Spleen (tissue), 7 donors: Measurements from ENCODE around the gene CYB561D1.

ENCODE experiments used
- POLR2A ChIP-seq, 3 donors: fragments of 450-650 bp; IDR thresholded peaks; one replicate each; pipeline ENCODE4 v1.5.1; 2017; ENCODE audit warnings: antibody characterized with exemption in 3 of 3, mild to moderate bottlenecking in 1 of 3
- POLR2AphosphoS5 ChIP-seq, 3 donors: sonication (generic); formaldehyde crosslinking; IDR thresholded peaks; one replicate each; pipeline ENCODE4 v1.5.1; 2017; ENCODE audit warnings: antibody characterized with exemption in 3 of 3
- TF ChIP-seq, protein P1 (sequence below), 11 experiments: fragments of 200-600 bp in 7 of 11; fragments of 450-650 bp in 4 of 11; sonication (generic) in 4 of 11; IDR thresholded peaks in 8 of 11; conservative IDR thresholded peaks in 3 of 11; 1 replicate in 7 of 11; 2 replicates in 4 of 11; pipeline versions ENCODE4 v1.4.0 to v1.8.0; 2016 to 2021; ENCODE audit warnings: antibody characterized with exemption in 11 of 11, inconsistent platforms in 4 of 11, mild to moderate bottlenecking in 1 of 11
- donor health status: DM: no; HTN: no; CAD: no; lungs with moderate emphysema.
- donor health status: DM: no; HTN: no; CAD: no.
- donor health status: DM: no; HTN: no; CAD: no.

DNA sequence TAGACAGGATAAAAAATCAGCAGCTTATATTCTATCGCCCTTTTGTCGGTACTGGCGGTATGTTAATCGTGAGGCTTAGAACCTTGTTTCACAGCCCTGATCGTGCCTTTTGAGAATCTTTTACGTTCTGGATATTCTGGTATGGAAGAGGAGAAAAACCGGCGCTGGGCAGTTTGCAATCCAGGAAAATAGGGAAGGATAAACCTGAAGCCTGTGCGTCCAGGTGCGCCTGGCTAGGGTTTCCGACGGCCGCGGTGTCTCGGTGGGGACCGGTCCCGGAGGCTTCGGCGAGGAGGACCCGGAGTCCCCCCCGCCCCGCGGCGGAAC is 27.8 kb upstream of the CYB561D1 start:
- TF ChIP-seq, protein P1, sequence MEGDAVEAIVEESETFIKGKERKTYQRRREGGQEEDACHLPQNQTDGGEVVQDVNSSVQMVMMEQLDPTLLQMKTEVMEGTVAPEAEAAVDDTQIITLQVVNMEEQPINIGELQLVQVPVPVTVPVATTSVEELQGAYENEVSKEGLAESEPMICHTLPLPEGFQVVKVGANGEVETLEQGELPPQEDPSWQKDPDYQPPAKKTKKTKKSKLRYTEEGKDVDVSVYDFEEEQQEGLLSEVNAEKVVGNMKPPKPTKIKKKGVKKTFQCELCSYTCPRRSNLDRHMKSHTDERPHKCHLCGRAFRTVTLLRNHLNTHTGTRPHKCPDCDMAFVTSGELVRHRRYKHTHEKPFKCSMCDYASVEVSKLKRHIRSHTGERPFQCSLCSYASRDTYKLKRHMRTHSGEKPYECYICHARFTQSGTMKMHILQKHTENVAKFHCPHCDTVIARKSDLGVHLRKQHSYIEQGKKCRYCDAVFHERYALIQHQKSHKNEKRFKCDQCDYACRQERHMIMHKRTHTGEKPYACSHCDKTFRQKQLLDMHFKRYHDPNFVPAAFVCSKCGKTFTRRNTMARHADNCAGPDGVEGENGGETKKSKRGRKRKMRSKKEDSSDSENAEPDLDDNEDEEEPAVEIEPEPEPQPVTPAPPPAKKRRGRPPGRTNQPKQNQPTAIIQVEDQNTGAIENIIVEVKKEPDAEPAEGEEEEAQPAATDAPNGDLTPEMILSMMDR (IDR thresholded peaks at IDR 0.05 in 8 of 11, conservative IDR thresholded peaks at IDR 0.05 in 3 of 11), result no peak
- TF ChIP-seq POLR2AphosphoS5 (IDR thresholded peaks at IDR 0.05) (no peak), POLR2A (IDR thresholded peaks at IDR 0.05) (no peak)
